Measurements from ENCODE around the gene UNC93B1. TPM values are rescaled to one million over a fixed set of nuclear protein-coding genes. Genes with fewer than 3 reads are reported as not detected.
A peak's percentile ranks its signal among the peaks of the same experiment; 100 is the strongest.

The UNC93B1 gene
- total and polyA plus RNA-seq, 7 donors, result 1.9 to 5.9 (median 4.5) TPM

DNA sequence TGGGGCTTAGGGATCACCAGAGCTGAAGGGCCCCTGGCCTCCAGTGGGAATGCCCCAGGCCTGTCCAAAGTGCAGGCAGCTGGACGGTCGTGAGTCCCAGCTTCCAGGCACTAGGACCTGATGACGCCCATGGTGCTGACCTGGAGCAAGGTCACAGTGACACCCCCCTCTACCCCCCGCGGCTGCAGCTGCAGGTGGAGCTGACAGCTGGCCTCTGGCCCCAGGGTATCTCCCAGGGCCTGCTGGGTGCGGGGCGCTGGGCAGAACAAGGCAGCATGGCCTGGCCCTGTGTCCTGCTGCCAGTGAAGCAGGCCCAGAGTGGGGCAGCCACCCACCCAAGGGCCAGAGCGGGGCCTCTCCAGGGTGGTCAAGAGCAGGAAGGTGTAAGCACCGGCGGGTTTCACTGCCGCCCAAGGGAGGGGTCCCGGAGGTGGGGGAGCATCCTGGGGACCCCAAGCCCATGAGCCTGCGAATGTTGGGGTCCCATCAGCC is 34.4 kb upstream of the UNC93B1 start:
- Histone ChIP-seq H3K4me1 (peaks cover 20% of the 10 kb centered on the region), H3K27ac (peak overlapping the region; percentile 77), H3K36me3 (ENCODE audit: insufficient read depth in 1 of 2, low read depth in 1 of 2) (peaks cover 0 to 30% of the 10 kb centered on the region in 2 donors), H3K4me3 (peak overlapping the region; percentile 75), H3K27me3 (ENCODE audit: insufficient read depth in 3 of 3, low read length in 2 of 3) (no peaks in the 10 kb centered on the region), H3K9me3 (no peaks in the 10 kb centered on the region)
- WGBS, 3 donors, result 20 to 33% (median 23%) methylated on average over 13 of the region's 13 CpGs
- DNase-seq, result peak; percentile 27 to 72
- peak; percentile 18 to 35 (median 28) for ATAC-seq
- intact Hi-C loops (cut with DNase I), result no loop called here
- TF ChIP-seq, protein P1, sequence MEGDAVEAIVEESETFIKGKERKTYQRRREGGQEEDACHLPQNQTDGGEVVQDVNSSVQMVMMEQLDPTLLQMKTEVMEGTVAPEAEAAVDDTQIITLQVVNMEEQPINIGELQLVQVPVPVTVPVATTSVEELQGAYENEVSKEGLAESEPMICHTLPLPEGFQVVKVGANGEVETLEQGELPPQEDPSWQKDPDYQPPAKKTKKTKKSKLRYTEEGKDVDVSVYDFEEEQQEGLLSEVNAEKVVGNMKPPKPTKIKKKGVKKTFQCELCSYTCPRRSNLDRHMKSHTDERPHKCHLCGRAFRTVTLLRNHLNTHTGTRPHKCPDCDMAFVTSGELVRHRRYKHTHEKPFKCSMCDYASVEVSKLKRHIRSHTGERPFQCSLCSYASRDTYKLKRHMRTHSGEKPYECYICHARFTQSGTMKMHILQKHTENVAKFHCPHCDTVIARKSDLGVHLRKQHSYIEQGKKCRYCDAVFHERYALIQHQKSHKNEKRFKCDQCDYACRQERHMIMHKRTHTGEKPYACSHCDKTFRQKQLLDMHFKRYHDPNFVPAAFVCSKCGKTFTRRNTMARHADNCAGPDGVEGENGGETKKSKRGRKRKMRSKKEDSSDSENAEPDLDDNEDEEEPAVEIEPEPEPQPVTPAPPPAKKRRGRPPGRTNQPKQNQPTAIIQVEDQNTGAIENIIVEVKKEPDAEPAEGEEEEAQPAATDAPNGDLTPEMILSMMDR (IDR thresholded peaks at IDR 0.05), result no peak

DNA sequence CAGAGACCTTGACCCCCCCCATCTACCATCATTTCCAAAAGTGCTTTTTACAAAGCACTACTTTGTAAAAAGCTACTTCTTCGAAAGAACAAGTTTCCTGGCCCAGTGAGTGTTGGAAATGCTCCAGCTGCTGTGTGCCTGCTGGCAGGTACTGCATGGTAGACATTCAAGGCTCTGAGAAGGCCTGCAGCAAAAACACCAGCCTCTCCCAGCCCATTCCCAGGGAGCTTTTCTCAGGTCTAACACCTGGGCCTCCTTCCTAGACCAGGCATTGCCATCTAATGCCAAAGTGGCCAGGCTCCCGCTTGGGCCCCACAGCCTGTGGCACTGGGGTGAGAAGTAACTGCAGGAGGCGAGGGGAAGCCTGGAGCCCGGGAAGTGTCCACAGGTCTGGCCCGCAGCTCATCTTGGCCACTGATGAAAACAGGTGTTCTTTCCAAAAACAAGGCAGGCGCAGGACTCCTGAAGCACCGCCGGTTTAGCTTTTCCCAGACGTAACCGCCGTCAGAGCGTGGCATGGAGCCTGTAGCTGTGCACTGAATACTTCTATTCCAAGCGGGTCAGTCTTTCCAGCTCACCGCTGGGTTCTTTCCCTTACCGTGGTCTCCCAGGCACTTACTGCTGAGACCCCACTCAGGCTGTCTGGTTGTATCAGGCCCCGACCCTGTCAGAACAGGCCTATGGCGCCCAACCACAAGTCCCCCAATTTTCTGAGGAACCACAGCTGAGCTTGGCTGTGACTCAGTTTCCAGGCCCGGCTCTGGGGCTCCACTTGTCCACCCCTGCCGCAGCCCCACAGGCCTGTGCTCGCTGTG is 33.7 kb upstream of the UNC93B1 start:
- TF ChIP-seq, protein P1 (IDR thresholded peaks at IDR 0.05), result no peak
- H3K27me3 ChIP-seq (ENCODE audit: insufficient read depth in 3 of 3, low read length in 2 of 3), result no peaks in the 10 kb centered on the region
- peak overlapping the region; percentile 77 for H3K27ac ChIP-seq
- DNase-seq, result peak in 1 of 2 donors; percentile 49
- peaks cover 0 to 36% of the 10 kb centered on the region in 2 donors for H3K36me3 ChIP-seq (ENCODE audit: insufficient read depth in 1 of 2, low read depth in 1 of 2)
- ATAC-seq, result peak in 1 of 4 donors; percentile 1
- H3K9me3 ChIP-seq, result no peaks in the 10 kb centered on the region
- peaks cover 20% of the 10 kb centered on the region for H3K4me1 ChIP-seq
- 43 to 58% (median 45%) methylated on average over 20 of the region's 20 CpGs for WGBS, 3 donors
- H3K4me3 ChIP-seq, result peak overlapping the region; percentile 75
- intact Hi-C loops (cut with DNase I), result no loop called here

DNA sequence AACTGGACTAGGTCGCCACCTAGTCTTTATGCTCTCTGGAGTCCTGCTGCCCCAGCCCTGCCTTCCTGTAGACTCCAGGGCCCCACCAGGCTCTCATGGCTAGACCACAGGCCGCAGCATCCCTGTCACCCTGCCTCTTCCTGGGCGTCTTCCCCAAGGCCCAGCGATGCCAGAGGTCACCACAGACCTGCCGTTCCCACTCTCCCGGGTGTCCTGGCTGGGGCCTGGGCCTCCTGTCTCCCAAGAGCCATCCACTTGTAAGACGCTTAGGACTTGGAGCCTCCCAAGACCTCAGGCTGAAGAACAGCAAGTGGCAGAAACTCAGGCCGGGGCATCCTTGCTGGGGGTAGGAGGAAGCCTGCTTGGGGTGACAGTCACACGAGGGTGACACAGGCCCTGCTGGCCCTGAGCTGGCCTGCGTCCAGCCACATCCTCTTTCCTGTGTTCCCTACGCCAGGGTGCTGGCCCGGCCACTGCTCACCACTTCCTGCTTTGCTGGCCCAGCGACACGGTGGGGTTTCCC is 32.9 kb upstream of the UNC93B1 start:
- no peak overlapping the region for H3K4me3 ChIP-seq
- peaks cover 0 to 40% of the 10 kb centered on the region in 2 donors for H3K36me3 ChIP-seq (ENCODE audit: insufficient read depth in 1 of 2, low read depth in 1 of 2)
- WGBS, 3 donors, result 53 to 70% (median 63%) methylated on average over 13 to 14 of the region's 14 CpGs
- no peaks in the 10 kb centered on the region for H3K27me3 ChIP-seq (ENCODE audit: insufficient read depth in 3 of 3, low read length in 2 of 3)
- intact Hi-C loops (cut with DNase I), result no loop called here
- H3K9me3 ChIP-seq, result no peaks in the 10 kb centered on the region
- TF ChIP-seq, protein P1 (IDR thresholded peaks at IDR 0.05), result no peak
- H3K27ac ChIP-seq, result peak overlapping the region; percentile 77
- ATAC-seq (peak in 2 of 4 donors; percentile 9 to 12), DNase-seq (peak; percentile 64 to 84)
- peaks cover 25% of the 10 kb centered on the region for H3K4me1 ChIP-seq

DNA sequence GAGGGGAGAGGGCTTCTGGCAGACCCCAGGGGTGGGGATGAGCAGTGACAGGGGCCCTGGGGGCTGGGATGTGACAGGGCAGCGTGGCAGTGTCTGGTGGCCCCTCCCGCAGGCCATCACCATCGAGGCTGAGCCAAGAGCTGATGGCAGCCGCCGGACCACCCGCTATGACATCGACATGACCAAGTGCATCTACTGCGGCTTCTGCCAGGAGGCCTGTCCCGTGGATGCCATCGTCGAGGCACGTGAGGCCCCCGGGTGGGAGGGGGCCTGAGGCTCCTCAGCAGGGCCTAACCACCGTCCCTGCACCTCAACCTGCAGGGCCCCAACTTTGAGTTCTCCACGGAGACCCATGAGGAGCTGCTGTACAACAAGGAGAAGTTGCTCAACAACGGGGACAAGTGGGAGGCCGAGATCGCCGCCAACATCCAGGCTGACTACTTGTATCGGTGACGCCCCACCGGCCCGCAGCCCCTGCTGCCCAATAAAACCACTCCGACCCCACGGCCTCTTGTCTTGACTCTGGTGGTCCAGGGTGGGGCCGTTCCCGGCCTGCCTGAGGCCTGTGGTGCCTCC is 32.3 kb upstream of the UNC93B1 start:
- intact Hi-C loops (cut with DNase I), result no loop called here
- TF ChIP-seq, protein P1 (IDR thresholded peaks at IDR 0.05), result no peak
- Histone ChIP-seq H3K4me3 (no peak overlapping the region), H3K27me3 (ENCODE audit: insufficient read depth in 3 of 3, low read length in 2 of 3) (no peaks in the 10 kb centered on the region), H3K36me3 (ENCODE audit: insufficient read depth in 1 of 2, low read depth in 1 of 2) (peaks cover 0 to 40% of the 10 kb centered on the region in 2 donors), H3K4me1 (peaks cover 30% of the 10 kb centered on the region), H3K9me3 (no peaks in the 10 kb centered on the region), H3K27ac (peak overlapping the region; percentile 77)
- ATAC-seq, result no peak
- 73 to 79% (median 74%) methylated on average over 25 to 27 of the region's 27 CpGs for WGBS, 3 donors
- DNase-seq, result peak; percentile 35 to 62

Data from psoas muscle (tissue), 8 donors.